Measurements from ENCODE around the gene C5orf52. TPM values are rescaled to one million over a fixed set of nuclear protein-coding genes. Genes with fewer than 3 reads are reported as not detected.
"Not testable (repeated sequence)": the region's sequence is repeated elsewhere in the genome, so short reads cannot be mapped to it uniquely, and the experiment has no call there.

The C5orf52 gene
- total RNA-seq, 1 donor from 2014 or later = not detected

- no peak for DNase-seq (ENCODE audit: low read depth)
Observed at GRCh38 chr5:157721159-157721558, 49.8 kb downstream of the C5orf52 start.

DNA sequence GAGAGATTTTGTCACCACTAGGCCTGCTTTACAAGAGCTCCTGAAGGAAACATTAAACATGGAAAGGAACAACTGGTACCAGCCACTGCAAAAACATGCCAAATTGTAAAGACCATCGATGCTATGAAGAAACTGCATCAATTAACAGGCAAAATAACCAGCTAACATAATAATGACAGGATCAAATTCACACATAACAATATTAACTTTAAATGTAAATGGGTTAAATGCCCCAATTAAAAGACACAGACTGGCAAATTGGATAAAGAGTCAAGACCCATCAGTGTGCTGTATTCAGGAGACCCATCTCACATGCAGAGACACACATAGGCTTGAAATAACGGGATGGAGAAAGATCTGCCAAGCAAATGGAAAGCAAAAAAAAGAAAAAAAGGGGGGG lies 51.6 kb downstream of the C5orf52 start:
- DNase-seq (ENCODE audit: low read depth) = not testable (repeated sequence)

DNA sequence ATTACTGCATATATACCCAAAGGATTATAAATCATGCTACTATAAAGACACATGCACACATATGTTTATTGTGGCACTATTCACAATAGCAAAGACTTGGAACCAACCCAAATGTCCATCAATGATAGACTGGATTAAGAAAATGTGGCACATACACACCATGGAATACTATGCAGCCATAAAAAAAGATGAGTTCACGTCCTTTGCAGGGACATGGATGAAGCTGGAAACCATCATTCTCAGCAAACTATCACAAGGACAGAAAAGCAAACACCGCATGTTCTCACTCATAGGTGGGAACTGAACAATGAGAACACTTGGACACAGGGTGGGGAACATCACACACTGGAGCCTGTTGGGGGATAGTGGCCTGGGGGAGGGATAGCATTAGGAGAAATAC lies 55.3 kb downstream of the C5orf52 start:
- DNase-seq (ENCODE audit: low read depth) = not testable (repeated sequence)

GRCh38 chr5:157727858-157728257 lies 56.5 kb downstream of the C5orf52 start:
- not testable (repeated sequence) for DNase-seq (ENCODE audit: low read depth)

Other genes with a start within 250 kb of the C5orf52 start
- 0.10 TPM in 1 of 2 replicates, not detected in the other for gene NIPAL4, start 211.3 kb upstream of the C5orf52 start, total RNA-seq
- gene ADAM19, start 95.8 kb upstream of the C5orf52 start, total RNA-seq = 33.4 and 36.8 TPM in 2 replicates
- 0.05 and 0.47 TPM in 2 replicates for gene SOX30, start 19.1 kb upstream of the C5orf52 start, total RNA-seq
- gene THG1L, start 59.9 kb downstream of the C5orf52 start, total RNA-seq = 13.0 and 13.9 TPM in 2 replicates
- gene LSM11, start 72.2 kb downstream of the C5orf52 start, total RNA-seq = 5.7 and 8.1 TPM in 2 replicates
- 69.9 and 81.2 TPM in 2 replicates for gene CLINT1, start 187.6 kb downstream of the C5orf52 start, total RNA-seq